ENCODE data around the gene RPS6KA4.

Gene RPS6KA4

GRCh38 chr11:64387916-64388315 lies 29.0 kb downstream of the RPS6KA4 start:
- no peak overlapping the region; the same call in 1 of the 2 replicates for H3K27ac ChIP-seq
- TF ChIP-seq CTCF (conservative IDR thresholded peaks at IDR 0.05): no peak

GRCh38 chr11:64388894-64389293 lies 29.9 kb downstream of the RPS6KA4 start:
- H3K27ac ChIP-seq: peak overlapping the region; percentile 44
- no peak for TF ChIP-seq CTCF (conservative IDR thresholded peaks at IDR 0.05)

- H3K27ac ChIP-seq: peak overlapping the region; percentile 44
Observed at GRCh38 chr11:64389851-64390250, 30.9 kb downstream of the RPS6KA4 start.

GRCh38 chr11:64390558-64390957 lies 31.6 kb downstream of the RPS6KA4 start:
- peak overlapping the region; percentile 44 for H3K27ac ChIP-seq
- TF ChIP-seq CTCF (conservative IDR thresholded peaks at IDR 0.05): no peak

More at GRCh38 chr11:64389851-64390250, 30.9 kb downstream of the RPS6KA4 start:
- TF ChIP-seq CTCF (conservative IDR thresholded peaks at IDR 0.05): no peak

- H3K27ac ChIP-seq: no peak overlapping the region
- no peak for TF ChIP-seq CTCF (conservative IDR thresholded peaks at IDR 0.05)
Observed at GRCh38 chr11:64391839-64392238, 32.9 kb downstream of the RPS6KA4 start.

GRCh38 chr11:64395545-64396078 lies 36.6 kb downstream of the RPS6KA4 start:
- TF ChIP-seq CTCF (conservative IDR thresholded peaks at IDR 0.05): no peak
- no peak overlapping the region for H3K27ac ChIP-seq

- no peak for TF ChIP-seq CTCF (conservative IDR thresholded peaks at IDR 0.05)
- no peak overlapping the region for H3K27ac ChIP-seq
Observed at GRCh38 chr11:64396079-64396591, 37.2 kb downstream of the RPS6KA4 start.
